PFSK-1 (cell line): ENCODE data around the gene PODN.

ENCODE experiments used
- POLR2AphosphoS5 ChIP-seq: IDR thresholded peaks from 2 replicates; pipeline ENCODE4 v1.6.1; 2012; ENCODE audit warnings: low read depth, mild to moderate bottlenecking, control low read depth, low read length, moderate library complexity
- REST ChIP-seq, 2 experiments: IDR thresholded peaks; 2 replicates each; pipeline versions ENCODE4 v1.6.1 to v1.8.0; 2011 to 2012; ENCODE audit warnings: low read depth in 2 of 2, low read length in 2 of 2, control low read depth in 1 of 2, inconsistent platforms in 1 of 2, mild to moderate bottlenecking in 1 of 2, moderate library complexity in 1 of 2; ENCODE audit not compliant: insufficient read depth in 1 of 2
- TAF1 ChIP-seq: IDR thresholded peaks from 2 replicates; pipeline ENCODE4 v1.6.1; 2012; ENCODE audit warnings: low read length, control low read depth, borderline replicate concordance; ENCODE audit not compliant: insufficient read depth

GRCh38 chr1:53078333-53079101, 16.5 kb downstream of the PODN start:
- TF ChIP-seq POLR2AphosphoS5 = no peak
- no peak for TF ChIP-seq REST (IDR thresholded peaks at IDR 0.05; ENCODE audit: insufficient read depth in 1 of 2, low read depth in 2 of 2, low read length in 2 of 2)
- no peak for TF ChIP-seq TAF1
